Stimulated activated CD8-positive, alpha-beta memory T cell treated with anti-CD3 and anti-CD28 coated beads, Interleukin-2, amount 100 ng/mL, for 1 hour (primary cell): Measurements from ENCODE around the gene FDX1.
"Not testable (repeated sequence)": the region's sequence is repeated elsewhere in the genome, so short reads cannot be mapped to it uniquely, and the experiment has no call there.

Source experiments
- DNase-seq, 2 donors: peaks; one replicate each; pipeline ENCODE4 v3.0.0-alpha.2; 2020; ENCODE audit warnings: low read depth in 2 of 2

The FDX1 gene, protein sequence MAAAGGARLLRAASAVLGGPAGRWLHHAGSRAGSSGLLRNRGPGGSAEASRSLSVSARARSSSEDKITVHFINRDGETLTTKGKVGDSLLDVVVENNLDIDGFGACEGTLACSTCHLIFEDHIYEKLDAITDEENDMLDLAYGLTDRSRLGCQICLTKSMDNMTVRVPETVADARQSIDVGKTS

DNA sequence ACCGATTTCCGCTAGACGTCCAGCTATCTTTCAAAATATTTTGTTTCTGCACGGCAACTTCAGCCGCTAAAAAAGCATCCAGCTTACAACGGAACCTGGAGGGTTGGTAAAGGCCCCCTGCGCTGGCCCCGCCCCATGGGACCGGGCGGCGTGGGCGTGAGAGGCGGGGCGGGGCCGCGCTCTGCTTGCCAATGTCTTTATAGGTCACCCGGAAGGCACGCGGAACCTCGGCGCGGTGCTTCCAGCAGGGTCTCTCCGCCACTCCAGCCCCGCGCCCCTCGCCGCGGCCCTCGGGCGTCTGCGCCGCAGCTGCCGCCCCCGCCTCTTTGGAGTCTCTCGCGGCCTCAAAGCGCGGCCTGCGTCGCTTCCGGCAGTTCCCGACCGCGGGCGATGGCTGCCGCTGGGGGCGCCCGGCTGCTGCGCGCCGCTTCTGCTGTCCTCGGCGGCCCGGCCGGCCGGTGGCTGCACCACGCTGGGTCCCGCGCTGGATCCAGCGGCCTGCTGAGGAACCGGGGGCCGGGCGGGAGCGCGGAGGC, at the start of gene FDX1:
TSS of gene FDX1 (plus strand) at position 218 of the 536 bp plus-strand sequence. CDS start at position 391, 173 bp downstream.
- DNase-seq: peak; percentile 61 to 75

DNA sequence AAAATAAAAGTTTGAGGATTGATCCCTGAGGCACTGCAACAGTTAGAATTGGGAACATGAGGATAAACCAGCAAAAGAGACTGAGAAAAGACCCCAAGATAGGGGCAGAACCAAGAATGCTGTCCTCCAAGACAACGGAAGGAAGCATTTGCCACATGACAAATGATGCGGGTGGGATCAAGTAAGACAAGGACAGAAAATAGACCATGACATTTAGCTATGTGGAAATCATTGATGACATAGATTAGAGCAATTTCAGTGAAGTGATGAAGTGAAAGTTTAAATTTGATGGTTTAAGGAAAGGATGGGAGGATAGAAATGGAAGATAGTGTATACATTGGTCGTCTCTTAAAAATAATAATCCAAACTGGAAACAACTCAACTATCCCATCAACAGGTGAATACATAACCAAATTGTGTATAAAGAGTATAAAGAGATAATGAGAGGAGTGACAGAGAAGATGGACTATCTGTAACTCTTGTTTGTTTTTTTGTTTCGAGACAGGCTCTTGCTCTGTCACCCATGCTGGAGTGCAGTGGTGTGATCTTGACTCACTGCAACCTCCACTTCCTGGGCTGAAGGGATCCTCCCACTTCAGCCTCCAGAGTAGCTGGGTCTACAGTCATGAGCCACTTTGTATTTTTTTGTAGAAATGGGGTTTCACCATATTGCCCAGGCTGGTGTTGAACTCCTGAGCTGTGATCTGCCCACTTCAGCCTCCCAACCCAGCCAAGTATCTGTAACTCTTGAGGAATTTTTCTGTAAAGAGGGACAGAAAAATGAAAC, 48.7 kb upstream of the FDX1 start:
- no peak for DNase-seq

DNA sequence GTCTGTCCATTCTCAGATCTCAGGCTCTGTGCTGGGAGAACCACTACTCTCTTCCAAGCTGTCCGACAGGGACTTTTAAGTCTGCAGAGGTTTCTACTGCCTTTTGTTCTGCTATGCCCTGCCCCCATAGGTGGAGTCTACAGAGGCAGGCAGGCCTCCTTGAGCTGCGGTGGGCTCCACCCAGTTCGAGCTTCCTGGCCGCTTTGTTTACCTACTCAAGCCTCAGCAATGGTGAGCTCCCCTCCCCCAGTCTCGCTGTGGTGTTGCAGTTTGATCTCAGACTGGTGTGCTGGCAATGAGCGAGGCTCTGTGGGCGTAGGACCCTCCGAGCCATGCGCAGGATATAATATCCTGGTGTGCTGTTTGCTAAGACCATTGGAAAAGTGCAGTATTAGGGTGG, 41.5 kb upstream of the FDX1 start:
- DNase-seq: not testable (repeated sequence)

DNA sequence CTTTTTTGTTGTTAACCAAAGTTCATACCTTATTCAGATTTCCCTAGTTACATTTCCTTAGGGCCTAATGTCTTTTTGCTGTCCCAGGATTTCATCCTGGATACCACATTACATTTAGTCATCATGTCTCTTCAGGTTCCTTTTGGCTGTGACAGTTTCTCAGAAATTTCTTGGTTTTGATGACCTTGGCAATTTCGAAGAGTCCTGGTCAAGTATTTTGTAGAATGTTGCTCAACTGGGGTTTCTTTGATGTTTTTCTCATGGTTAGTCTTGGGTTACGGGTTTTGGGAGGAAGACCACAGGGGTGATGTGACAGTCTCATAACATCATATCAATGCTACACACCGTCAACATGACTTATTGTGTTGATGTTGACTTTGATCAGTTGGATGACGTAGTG, 39.8 kb upstream of the FDX1 start:
- no peak for DNase-seq

DNA sequence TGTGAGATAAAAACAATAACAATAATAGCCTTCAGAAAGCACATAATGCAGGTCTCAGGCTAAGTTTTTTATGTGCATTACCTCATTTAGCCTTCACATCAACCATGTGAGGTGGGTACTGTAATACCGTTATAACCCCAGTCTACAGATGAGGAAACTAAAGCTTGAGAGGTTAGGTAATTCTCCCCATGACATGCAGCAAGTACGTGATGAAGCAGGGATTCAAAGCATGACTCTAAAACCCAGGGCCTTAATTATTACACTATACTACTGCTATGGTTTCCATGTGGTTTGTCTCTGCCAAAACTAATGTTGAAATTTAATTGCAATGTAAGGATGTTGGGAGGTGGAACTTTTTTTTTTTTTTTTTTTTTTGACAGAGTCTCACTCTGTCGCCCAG, 37.7 kb upstream of the FDX1 start:
- DNase-seq: no peak

DNA sequence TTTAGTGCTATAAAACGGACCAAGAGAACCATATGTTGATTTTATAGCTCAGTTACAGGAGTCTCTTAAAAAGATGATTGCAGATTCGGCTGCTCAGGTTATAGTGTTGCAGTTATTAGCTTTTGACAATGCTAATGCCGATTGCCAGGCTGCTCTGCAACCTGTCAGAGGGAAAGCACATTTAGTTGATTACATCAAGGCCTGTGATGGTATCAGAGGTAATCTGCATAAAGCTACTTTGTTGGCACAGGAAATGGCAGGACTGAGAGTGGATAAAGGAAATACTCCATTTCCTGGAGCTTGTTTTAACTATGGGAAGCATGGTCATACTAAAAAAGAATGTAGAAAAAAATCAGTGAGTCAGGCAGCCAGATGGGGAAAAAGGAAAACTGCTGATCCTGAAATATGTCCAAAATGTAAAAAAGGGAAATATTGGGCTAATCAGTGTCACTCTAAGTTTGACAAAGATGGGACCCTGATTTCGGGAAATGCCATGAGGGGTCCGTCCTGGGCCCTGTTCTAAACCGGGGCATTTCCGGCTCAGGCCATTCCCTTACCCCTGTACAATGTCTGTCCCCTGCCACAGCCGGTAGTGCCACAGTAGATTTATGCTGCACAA, 32.0 kb upstream of the FDX1 start:
- DNase-seq: not testable (repeated sequence)

DNA sequence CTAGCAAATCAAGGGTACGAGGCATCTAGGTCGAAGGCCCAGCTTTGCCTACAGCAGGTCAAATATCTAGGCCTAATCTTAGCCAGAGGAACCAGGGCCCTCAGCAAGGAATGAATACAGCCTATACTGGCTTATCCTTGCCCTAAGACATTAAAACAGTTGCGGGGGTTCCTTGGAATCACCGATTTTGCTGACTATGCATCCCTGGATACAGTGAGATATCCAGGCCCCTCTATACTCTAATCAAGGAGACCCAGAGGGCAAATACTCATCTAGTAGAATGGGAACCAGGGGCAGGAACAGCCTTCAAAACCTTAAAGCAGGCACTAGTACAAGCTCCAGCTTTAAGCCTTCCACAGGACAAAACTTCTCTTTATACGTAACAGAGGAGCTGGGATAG, 26.2 kb upstream of the FDX1 start:
- not testable (repeated sequence) for DNase-seq

DNA sequence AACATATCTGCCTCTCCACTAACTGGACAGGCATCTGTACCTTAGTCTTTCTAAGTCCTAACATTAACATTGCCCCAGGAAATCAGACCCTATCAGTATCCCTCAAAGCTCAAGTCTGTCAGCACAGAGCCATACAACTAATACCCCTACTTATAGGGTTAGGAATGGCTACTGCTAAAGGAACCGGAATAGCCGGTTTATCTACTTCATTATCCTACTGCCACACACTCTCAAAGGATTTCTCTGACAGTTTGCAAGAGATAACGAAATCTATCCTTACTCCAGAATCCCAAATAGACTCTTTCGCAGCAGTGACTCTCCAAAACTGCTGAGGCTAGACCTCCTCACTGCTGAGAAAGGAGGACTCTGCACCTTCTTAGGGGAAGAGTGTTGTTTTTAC, 24.1 kb upstream of the FDX1 start:
- not testable (repeated sequence) for DNase-seq

DNA sequence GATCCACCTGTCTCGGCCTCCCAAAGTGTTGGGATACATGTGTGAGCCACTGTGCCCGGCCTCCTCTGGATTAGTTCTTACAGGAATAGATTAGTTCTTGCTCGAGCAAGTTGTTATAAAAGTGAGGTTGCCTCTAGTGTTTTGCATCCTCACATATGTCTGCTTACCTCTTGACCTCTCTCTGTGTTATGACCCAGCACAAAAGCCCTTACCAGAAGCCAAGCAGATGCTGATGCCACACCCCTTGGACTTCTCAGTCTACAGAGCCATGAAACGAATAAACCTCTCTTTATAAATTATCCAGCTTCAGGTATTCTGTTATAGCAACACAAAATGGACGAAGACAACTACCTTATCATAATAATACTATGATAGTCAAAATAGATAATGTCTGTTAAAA, 22.4 kb upstream of the FDX1 start:
- no peak for DNase-seq

DNA sequence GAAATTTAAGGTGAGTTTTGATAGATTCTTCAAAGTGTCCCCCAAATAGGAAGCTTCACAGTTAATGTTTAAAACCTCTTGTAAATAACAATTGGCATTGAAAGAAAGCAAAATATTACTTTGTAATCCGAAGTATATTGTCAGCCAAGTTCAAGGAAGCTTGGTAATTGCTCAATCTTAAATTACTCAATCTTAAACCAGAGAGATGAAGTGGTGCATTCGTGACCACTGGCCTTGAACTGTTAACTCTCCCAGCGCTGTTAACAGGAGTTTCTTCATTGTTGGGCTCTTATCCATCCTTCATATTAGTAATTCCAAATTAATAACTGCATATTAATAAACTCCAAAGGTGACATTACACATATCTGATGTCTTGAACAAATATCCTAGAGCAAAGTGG, 20.6 kb upstream of the FDX1 start:
- no peak for DNase-seq

DNA sequence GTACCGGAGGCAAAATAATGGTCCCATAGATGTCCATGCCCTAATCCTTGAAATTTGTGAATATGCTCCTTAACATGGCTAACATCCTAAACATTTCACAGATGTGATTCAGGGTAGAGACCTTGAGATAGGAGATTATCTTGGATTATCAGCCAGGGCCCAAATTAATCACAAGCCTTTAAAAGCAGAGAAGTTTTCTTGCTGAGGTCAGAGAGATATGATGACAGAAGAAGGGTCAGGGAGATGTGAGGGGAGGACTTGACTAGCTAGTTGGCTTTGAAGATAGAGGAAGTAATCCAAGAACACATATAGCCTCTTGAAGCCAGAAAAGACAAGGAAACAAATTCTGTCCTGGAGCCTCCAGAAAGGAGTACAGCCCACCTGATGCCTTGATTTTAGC, 19.1 kb upstream of the FDX1 start:
- no peak for DNase-seq

DNA sequence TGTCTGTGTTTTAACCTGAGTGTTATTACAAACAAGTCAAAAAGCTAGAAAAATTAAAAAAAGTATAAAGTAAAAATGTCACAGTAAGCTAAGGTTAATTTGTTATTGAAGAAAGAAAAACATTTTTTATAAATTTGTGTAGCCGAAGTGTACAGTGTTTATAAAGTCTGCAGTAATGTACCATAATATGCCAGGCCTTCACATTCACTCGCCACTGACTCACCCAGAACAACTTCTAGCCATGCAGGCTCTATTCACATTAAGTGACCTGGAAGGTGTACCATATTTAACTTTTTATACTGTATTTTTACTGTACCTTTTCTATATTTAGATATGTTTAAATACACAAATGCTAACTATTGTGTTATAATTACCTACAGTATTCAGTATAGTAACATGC, 14.7 kb upstream of the FDX1 start:
- no peak for DNase-seq

DNA sequence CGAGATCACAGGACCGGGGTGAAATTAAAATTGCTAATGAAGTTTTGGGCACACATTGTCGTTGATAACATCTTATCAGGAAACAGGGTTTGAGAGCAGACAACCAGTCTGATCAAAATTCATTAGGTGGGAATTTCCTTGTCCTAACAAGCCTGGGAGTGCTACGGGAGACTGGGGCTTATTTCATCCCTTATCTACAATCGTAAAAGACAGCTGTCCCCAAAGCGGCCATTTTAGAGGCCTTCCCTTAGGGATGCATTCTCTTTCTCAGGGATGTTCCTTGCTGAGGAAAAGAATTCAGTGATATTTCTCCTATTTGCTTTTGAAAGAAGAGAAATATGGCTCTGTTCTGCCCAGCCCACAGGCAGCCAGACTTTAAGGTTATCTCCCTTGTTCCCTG, 8.1 kb upstream of the FDX1 start:
- DNase-seq: not testable (repeated sequence)

DNA sequence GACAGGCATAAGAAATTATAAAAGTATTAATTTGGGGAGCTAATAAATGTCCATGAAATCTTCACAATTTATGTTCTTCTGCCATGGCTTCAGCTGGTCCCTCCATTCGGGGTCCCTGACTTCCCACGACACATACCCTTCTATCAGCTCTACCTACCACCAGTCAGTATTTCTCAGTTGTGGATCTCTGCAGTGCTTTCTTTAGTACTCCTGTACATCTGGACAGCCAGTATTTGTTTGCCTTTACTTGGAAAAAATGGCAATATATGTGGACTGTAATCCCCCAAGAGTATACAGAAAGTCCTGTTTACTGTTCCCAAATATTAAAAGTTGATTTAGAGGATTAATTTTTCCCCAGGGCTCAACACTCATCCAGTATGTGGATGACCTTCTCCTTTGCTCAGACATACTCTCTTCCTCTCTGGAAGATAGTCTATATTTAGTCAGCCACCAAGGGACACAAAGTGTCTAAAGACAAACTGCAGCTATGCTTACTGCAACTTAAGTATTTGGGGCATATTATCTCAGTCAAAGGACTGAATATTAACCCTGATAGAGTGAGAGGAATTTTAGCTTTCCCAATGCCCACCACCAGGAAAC, 7.3 kb upstream of the FDX1 start:
- DNase-seq: no peak

DNA sequence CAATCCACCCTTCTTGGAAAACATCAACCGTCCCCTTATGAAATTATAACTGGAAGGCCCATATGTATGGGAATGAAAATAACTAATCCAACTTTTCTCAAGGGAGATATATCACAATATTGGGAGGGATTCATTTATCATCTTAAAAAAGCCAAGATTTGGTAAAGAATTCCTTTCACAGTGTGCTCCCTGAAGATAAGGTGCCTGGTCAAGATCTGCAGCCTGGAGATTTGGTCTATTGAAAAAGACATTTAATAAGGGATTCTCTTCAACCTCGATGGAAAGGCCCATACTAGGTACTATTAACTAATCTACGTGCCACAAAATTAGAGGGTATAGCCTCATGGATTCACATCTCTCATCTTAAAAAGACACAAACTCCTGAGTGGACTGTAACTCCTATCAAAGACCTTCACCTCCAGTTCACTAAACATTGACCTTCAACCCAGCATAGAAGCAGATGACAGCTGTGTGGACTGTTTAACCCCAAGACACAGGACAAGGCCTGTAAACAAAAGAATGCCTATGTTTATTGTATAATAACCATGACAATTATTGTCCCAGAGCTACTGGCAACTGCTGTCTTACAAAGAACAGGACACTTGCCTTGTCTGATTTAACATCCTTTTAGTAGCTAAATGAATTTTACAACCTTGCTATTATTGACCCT, 4.8 kb upstream of the FDX1 start:
- no peak for DNase-seq

DNA sequence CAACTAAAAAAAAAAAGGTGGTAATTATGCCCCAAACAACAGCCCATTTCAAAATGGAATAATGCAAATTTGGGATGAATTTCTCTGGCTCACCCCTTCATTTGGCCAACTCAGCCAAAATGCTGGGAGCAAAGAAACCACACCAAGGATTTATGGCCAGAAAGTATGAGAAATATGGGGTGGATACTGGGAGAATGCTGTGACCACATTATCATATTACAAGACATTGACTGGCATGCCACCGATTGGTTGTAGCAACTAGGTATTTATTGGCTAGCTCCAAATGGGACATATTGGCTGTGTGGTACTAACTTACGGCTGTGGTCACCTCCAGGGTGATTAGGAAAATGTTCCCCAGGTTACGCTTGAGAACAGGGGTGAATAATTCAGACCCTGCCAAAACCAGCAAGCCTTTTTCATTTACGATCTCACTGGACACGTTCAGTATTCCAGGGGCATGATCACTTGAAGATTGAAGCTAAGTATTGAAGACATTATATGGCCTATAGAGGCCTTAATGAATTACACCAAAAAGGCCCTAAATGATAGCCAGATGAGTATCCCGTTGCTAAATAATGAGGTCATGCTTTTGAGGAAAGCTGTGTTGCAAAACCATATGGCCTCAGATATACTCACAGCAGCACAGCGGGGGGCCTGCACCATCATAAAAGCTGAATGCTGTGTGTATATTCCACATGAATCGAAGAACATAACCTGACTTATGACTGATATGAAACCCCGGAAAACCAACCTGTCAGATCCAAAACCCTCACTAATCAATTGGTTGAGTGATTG, 3.8 kb upstream of the FDX1 start:
- DNase-seq: no peak

DNA sequence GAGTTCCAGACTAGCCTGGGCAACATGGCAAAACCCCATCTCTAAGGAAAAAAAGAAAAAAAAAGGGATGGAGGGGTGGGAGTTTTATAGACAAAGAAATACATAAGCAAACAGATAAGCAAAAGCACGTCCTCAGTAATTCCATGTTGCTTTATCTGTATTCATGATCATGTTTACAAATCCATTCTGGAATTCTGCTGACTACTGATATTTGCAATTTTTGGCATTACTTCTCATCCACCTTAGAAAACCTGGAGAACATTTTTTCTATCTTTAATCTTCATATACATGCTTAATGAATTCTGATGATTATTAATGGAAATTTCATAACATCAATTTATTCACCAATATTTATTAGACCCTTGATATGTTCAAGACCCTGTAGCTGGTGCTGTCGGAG, 1.7 kb upstream of the FDX1 start:
- no peak for DNase-seq

DNA sequence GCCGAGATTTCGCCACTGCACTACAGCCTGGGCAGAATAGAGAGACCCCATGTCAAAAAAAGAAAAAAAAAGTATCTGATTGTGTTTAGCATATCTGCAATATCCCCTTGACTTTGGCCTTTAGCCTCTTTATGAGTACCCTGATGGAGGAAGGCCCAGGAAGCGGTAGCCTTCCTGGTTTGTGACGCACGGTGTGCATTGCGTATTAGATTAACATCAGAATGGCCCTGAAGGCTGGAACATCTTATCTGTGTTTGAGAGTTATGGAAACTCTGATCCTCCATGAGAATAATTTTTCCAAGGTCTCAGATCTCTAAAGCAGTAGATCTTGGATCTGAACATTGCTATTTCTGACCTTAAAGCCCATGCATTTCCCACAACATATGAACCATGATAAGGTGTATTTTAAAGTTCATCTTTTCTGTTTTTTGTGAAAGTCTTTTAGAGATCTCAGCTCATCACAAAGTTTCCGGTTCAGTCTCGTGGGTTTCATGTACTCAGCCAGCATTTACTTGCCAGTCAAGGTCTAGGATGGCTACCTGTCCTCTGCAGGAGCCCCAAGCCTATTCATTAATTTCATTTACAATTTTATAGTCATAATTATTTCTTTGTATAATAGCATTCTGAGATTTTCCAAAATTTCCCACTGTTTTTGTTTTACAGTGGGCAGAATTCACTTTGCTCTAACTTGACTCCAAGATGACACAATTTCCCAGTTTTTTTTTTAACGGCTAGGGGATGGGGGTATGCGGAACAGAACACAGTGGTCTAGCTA, 605 bp upstream of the FDX1 start:
- no peak for DNase-seq

DNA sequence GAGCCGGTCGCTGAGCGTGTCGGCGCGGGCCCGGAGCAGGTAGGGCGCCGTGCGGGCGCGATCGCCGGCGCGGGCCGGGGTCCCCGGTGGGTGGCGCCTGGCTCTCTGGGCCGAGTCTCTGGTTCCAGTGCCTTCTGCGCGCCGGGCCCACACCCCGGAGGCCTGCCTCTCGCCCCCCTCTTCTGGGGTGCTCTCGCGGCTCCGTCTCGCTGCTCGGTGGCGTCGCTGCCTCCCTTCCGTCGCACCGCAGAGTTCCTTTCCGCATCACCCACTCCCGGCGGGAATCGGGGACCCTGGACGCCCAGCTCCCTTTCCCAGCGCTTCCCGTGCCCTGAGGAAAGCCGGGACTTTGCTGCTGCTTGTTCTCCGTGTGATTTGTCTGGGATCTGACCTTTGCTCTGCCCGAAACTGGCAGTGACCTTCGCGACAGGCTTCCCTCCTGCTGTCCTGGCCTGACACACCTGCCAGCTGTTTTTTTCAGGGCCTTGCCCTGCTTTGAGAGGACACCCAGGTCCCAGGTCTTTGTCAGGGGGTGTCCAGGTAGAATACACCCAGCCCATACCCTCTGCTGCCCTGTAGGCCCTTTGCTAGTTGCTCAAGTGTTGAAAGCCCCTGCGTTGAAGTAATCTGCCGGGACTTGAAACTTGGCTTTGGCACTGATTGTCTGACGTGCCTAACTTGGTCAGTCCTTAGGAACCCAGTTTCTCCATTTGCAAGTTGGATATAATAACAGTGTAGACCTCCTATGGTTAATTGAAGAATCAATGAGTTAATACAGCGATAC, 711 bp downstream of the FDX1 start:
- DNase-seq: peak; percentile 7 to 16
